SK-N-SH (cell line): ENCODE results near the gene AK2. TPM values are rescaled to one million over a fixed set of nuclear protein-coding genes. Genes with fewer than 3 reads are reported as not detected.
A peak's percentile ranks its signal among the peaks of the same experiment; 100 is the strongest.

ENCODE experiments used
- CTCF ChIA-PET: fragments of 300-600, 350-600 bp; formaldehyde crosslinking; extraction: SDS; loops from one replicate; lab custom pipeline; 2021; lab: Yijun Ruan, JAX
- POLR2A ChIA-PET: fragments of 350-600 bp; sonication (Branson Sonifier 250); formaldehyde crosslinking; extraction: SDS; loops from one replicate; lab custom pipeline; 2020; ENCODE audit warnings: antibody characterized with exemption, inconsistent platforms; lab: Yijun Ruan, JAX
- DNase-seq: peaks from one replicate; pipeline ENCODE4 v3.0.0; 2012
- H2AFZ ChIP-seq: fragments of 200-600 bp; sonication (generic); 2 replicates; pipeline ENCODE4 v1.8.1; 2016; ENCODE audit warnings: antibody characterized with exemption, mild to moderate bottlenecking, low read depth
- H3F3A ChIP-seq: fragments of 200-600 bp; sonication (generic); replicated peaks from 2 replicates; pipeline ENCODE3; 2016; ENCODE audit warnings: antibody characterized with exemption, mild to moderate bottlenecking; ENCODE audit not compliant: insufficient read depth
- H3K27ac ChIP-seq, 2 experiments: fragments of 200-500 bp in 1 of 2; fragments of 200-600 bp in 1 of 2; sonication (Bioruptor generic) in 1 of 2; sonication (generic), shearing (Covaris generic) in 1 of 2; 2 replicates each; pipeline versions ENCODE4 v1.5.1 to v1.6.1; 2014 to 2016; ENCODE audit warnings: low read depth in 2 of 2, inconsistent platforms in 1 of 2, low read length in 1 of 2, mild to moderate bottlenecking in 1 of 2, mixed read lengths in 1 of 2
- H3K27me3 ChIP-seq: fragments of 200-600 bp; sonication (generic), shearing (Covaris generic); 2 replicates; pipeline ENCODE4 v1.6.1; 2016; ENCODE audit warnings: mixed run types; ENCODE audit not compliant: insufficient read depth
- H3K36me3 ChIP-seq, 2 experiments: fragments of 200-500 bp in 1 of 2; fragments of 200-600 bp in 1 of 2; sonication (Bioruptor generic) in 1 of 2; sonication (generic) in 1 of 2; replicated peaks in 1 of 2; 2 replicates each; pipeline versions ENCODE3 to v1.5.1; 2014 to 2016; ENCODE audit warnings: low read length in 1 of 2, mild to moderate bottlenecking in 1 of 2; ENCODE audit not compliant: insufficient read depth in 2 of 2, control insufficient read depth in 1 of 2
- H3K4me1 ChIP-seq, 2 experiments: fragments of 200-500 bp in 1 of 2; fragments of 200-600 bp in 1 of 2; sonication (Bioruptor generic) in 1 of 2; sonication (generic), shearing (Covaris generic) in 1 of 2; 2 replicates each; pipeline versions ENCODE4 v1.5.1 to v1.6.1; 2014 to 2016; ENCODE audit warnings: low read depth in 1 of 2, low read length in 1 of 2, mixed run types in 1 of 2; ENCODE audit not compliant: insufficient read depth in 2 of 2, control insufficient read depth in 1 of 2
- H3K4me2 ChIP-seq: fragments of 200-600 bp; sonication (generic), shearing (Covaris generic); 2 replicates; pipeline ENCODE4 v1.6.1; 2017; ENCODE audit warnings: mixed run types
- H3K4me3 ChIP-seq, 2 experiments: fragments of 200-500 bp in 1 of 2; fragments of 200-600 bp in 1 of 2; sonication (Bioruptor generic) in 1 of 2; sonication (generic), shearing (Covaris generic) in 1 of 2; 2 replicates each; pipeline versions ENCODE4 v1.5.1 to v1.8.1; 2014 to 2016; ENCODE audit warnings: low read depth in 2 of 2, inconsistent platforms in 1 of 2, low read length in 1 of 2, mild to moderate bottlenecking in 1 of 2, mixed read lengths in 1 of 2, moderate library complexity in 1 of 2
- H3K79me2 ChIP-seq: fragments of 200-600 bp; sonication (generic); 2 replicates; pipeline ENCODE4 v1.8.1; 2017; ENCODE audit warnings: mild to moderate bottlenecking; ENCODE audit not compliant: insufficient read depth
- H3K9ac ChIP-seq: fragments of 200-600 bp; sonication (generic); 2 replicates; pipeline ENCODE4 v1.6.1; 2017; ENCODE audit warnings: mixed run types
- H3K9me2 ChIP-seq: fragments of 200-600 bp; sonication (generic); 2 replicates; pipeline ENCODE4 v1.6.1; 2017; ENCODE audit warnings: mixed run types
- H3K9me3 ChIP-seq: fragments of 200-600 bp; sonication (generic); 2 replicates; pipeline ENCODE4 v1.6.1; 2017; ENCODE audit warnings: mixed run types, mild to moderate bottlenecking, moderate library complexity
- H4K20me1 ChIP-seq: fragments of 200-600 bp; sonication (generic); 2 replicates; pipeline ENCODE4 v1.6.1; 2017; ENCODE audit warnings: mild to moderate bottlenecking, mixed run types; ENCODE audit not compliant: insufficient read depth
- CHD2 ChIP-seq: fragments of 150-350 bp; IDR thresholded peaks from 2 replicates; pipeline ENCODE4 v1.6.1; 2018; ENCODE audit warnings: low read length; ENCODE audit not compliant: partially characterized antibody
- EP300 ChIP-seq, 2 experiments: IDR thresholded peaks; 2 replicates each; pipeline versions ENCODE4 v1.4.0 to v1.6.1; 2012; ENCODE audit warnings: borderline replicate concordance in 1 of 2, low read depth in 1 of 2, low read length in 1 of 2
- EZH2phosphoT487 ChIP-seq: fragments of 200-600 bp; sonication (generic); IDR thresholded peaks from 2 replicates; pipeline ENCODE4 v1.6.1; 2017; ENCODE audit warnings: low read depth, mixed run types, mild to moderate bottlenecking, antibody characterized with exemption, moderate library complexity, borderline replicate concordance
- FOXJ3 ChIP-seq: sonication (generic); formaldehyde crosslinking; IDR thresholded peaks from 2 replicates; pipeline ENCODE4 v1.5.1; 2020; ENCODE audit warnings: mild to moderate bottlenecking, missing genetic modification reagents
- GABPA ChIP-seq: IDR thresholded peaks from 2 replicates; pipeline ENCODE4 v1.4.0; 2012; ENCODE audit warnings: low read depth, mild to moderate bottlenecking
- JUND ChIP-seq: IDR thresholded peaks from 2 replicates; pipeline ENCODE4 v1.4.0; 2012
- MAX ChIP-seq: IDR thresholded peaks from 2 replicates; pipeline ENCODE4 v1.4.0; 2012; ENCODE audit warnings: low read depth
- MEF2A ChIP-seq: IDR thresholded peaks from 2 replicates; pipeline ENCODE4 v1.4.0; 2012; ENCODE audit warnings: low read depth, borderline replicate concordance
- MXI1 ChIP-seq: IDR thresholded peaks from 2 replicates; pipeline ENCODE4 v1.6.1; 2012; ENCODE audit warnings: mild to moderate bottlenecking, low read depth, low read length, improper control_type of control experiment
- NFIC ChIP-seq: IDR thresholded peaks from 2 replicates; pipeline ENCODE4 v1.4.0; 2012; ENCODE audit warnings: borderline replicate concordance
- NRF1 ChIP-seq: IDR thresholded peaks from 2 replicates; pipeline ENCODE4 v1.6.1; 2012; ENCODE audit warnings: low read depth, mild to moderate bottlenecking, low read length
- PBX3 ChIP-seq: IDR thresholded peaks from 2 replicates; pipeline ENCODE4; 2012
- POLR2AphosphoS5 ChIP-seq: IDR thresholded peaks from 2 replicates; pipeline ENCODE4 v1.6.1; 2012; ENCODE audit warnings: low read depth, low read length
- RAD21 ChIP-seq: IDR thresholded peaks from 2 replicates; pipeline ENCODE4 v1.6.1; 2012; ENCODE audit warnings: mild to moderate bottlenecking, low read length
- RCOR1 ChIP-seq: fragments of 150-350 bp; IDR thresholded peaks from 2 replicates; pipeline ENCODE4 v1.6.1; 2017; ENCODE audit warnings: antibody characterized with exemption, low read length
- REST ChIP-seq: IDR thresholded peaks from 2 replicates; pipeline ENCODE4 v1.6.1; 2012; ENCODE audit warnings: mild to moderate bottlenecking, low read depth, low read length, moderate library complexity
- SIN3A ChIP-seq: IDR thresholded peaks from 2 replicates; pipeline ENCODE4 v1.6.1; 2012; ENCODE audit warnings: low read depth, mild to moderate bottlenecking, low read length, moderate library complexity, borderline replicate concordance
- TAF1 ChIP-seq: IDR thresholded peaks from 2 replicates; pipeline ENCODE4 v1.6.1; 2012; ENCODE audit warnings: low read depth, mild to moderate bottlenecking, low read length, moderate library complexity, borderline replicate concordance
- TCF12 ChIP-seq: IDR thresholded peaks from 2 replicates; pipeline ENCODE4 v1.4.0; 2012
- USF2 ChIP-seq: fragments of 150-350 bp; IDR thresholded peaks from 2 replicates; pipeline ENCODE4 v1.6.1; 2017; ENCODE audit warnings: antibody characterized with exemption, low read length, low read depth, borderline replicate concordance
- WGBS: methylation state at CpG from one replicate; pipeline ENCODE4 v1.1.6; 2017; ENCODE audit warnings: low lambda C conversion rate; 5-methylcytosine and 5-hydroxymethylcytosine counted together
- polyA plus RNA-seq, 3 experiments: library from polyadenylated mRNA; depleted of rRNA; stranded (reverse); fragments of >200 nt; gene quantifications; 2 replicates each; pipeline ENCODE4 v1.2.3, GENCODE V29; 2012

The AK2 gene
- polyA plus RNA-seq, 1 of the 3 experiments (the other 2 are of a cell fraction) = 191 TPM

GRCh38 chr1:32991819-32992488 is 44.7 kb downstream of the AK2 start:
- ChIA-PET CTCF (interaction anchor here (0.7 to 1.8 kb wide), 5 partner anchors 11 to 63 kb away, joined by 3 to 8 read pairs (median 4); no protein-coding TSS in a partner anchor), POLR2A (no interaction called here)
- peaks cover 10 to 16% of the 10 kb centered on the region in 2 experiments for H3K4me1 ChIP-seq
- H3K4me2 ChIP-seq = 0 out of 2 replicates have a peak overlapping the region, but pooled peaks have one; percentile 24
- H3K27ac ChIP-seq = peak overlapping the region; percentile 13 to 69; a peak in 2 of 4 replicates
- no peak overlapping the region for H3K4me3 ChIP-seq
- WGBS = 89% methylated on average over 8 of the region's 9 CpGs
- no peak overlapping the region for H2AFZ ChIP-seq
- no peaks in the 10 kb centered on the region for H3K9me3 ChIP-seq
- H3K9me2 ChIP-seq = no peaks in the 10 kb centered on the region
- no peaks in the 10 kb centered on the region for H3K79me2 ChIP-seq
- no peaks in the 10 kb centered on the region for H3K36me3 ChIP-seq
- H3F3A ChIP-seq = peaks cover 20% of the 10 kb centered on the region
- no peaks in the 10 kb centered on the region for H3K27me3 ChIP-seq
- DNase-seq = no peak
- no peaks in the 10 kb centered on the region for H4K20me1 ChIP-seq
- TF ChIP-seq EZH2phosphoT487 = no peak
- TF ChIP-seq USF2 = no peak
- no peak for TF ChIP-seq SIN3A
- TF ChIP-seq TAF1 = no peak
- no peak for TF ChIP-seq MXI1
- TF ChIP-seq FOXJ3 = no peak
- no peak for TF ChIP-seq REST
- no peak for TF ChIP-seq GABPA
- TF ChIP-seq NRF1 = no peak
- no peak for TF ChIP-seq NFIC
- no peak for TF ChIP-seq JUND
- no peak overlapping the region; the same call in 1 of the 2 replicates for H3K9ac ChIP-seq

- H4K20me1 ChIP-seq = no peaks in the 10 kb centered on the region
- H3K4me2 ChIP-seq = no peak overlapping the region
- no peak overlapping the region for H3K4me3 ChIP-seq
- H3K79me2 ChIP-seq = no peaks in the 10 kb centered on the region
- H3K9me3 ChIP-seq = no peaks in the 10 kb centered on the region
- 71% methylated on average over 5 of the region's 5 CpGs for WGBS
- ChIA-PET POLR2A (no interaction called here), CTCF (interaction anchor here (1.8 kb wide), 1 partner anchor 59 kb away, joined by 6 read pairs; no protein-coding TSS in a partner anchor)
- H3K27me3 ChIP-seq = no peaks in the 10 kb centered on the region
- no peak overlapping the region for H2AFZ ChIP-seq
- no peak for DNase-seq
- peak overlapping the region in 1 of 2 experiments; percentile 69; a peak in 1 of 4 replicates for H3K27ac ChIP-seq
- H3K36me3 ChIP-seq = no peaks in the 10 kb centered on the region
- no peak for TF ChIP-seq EP300 (IDR thresholded peaks at IDR 0.05; ENCODE audit: borderline replicate concordance in 1 of 2, low read depth in 1 of 2, low read length in 1 of 2)
- TF ChIP-seq RCOR1 = no peak
- TF ChIP-seq MEF2A = no peak
- no peak for TF ChIP-seq MAX
- TF ChIP-seq PBX3 = no peak
- TF ChIP-seq RAD21 = no peak
- no peak for TF ChIP-seq POLR2AphosphoS5
- no peak for TF ChIP-seq TCF12
- no peak for TF ChIP-seq EZH2phosphoT487
- no peak for TF ChIP-seq CHD2
- H3K4me1 ChIP-seq = peaks cover 10 to 16% of the 10 kb centered on the region in 2 experiments
- H3K9ac ChIP-seq = no peak overlapping the region
- peaks cover 17% of the 10 kb centered on the region for H3F3A ChIP-seq
- no peaks in the 10 kb centered on the region for H3K9me2 ChIP-seq
Measured at GRCh38 chr1:32991386-32991785, 45.3 kb downstream of the AK2 start.
